Skeletal muscle cell (primary cell): ENCODE results near the gene GPC3.

Experiments used
- DNase-seq: peaks from one replicate; pipeline ENCODE4 v3.0.0-alpha.2; 2010; ENCODE audit warnings: low read depth
- H3K4me3 ChIP-seq: 2 replicates; pipeline ENCODE4 v1.5.1; 2011; ENCODE audit warnings: low read depth, mild to moderate bottlenecking, control low read depth, low read length, moderate library complexity

The GPC3 gene

DNA sequence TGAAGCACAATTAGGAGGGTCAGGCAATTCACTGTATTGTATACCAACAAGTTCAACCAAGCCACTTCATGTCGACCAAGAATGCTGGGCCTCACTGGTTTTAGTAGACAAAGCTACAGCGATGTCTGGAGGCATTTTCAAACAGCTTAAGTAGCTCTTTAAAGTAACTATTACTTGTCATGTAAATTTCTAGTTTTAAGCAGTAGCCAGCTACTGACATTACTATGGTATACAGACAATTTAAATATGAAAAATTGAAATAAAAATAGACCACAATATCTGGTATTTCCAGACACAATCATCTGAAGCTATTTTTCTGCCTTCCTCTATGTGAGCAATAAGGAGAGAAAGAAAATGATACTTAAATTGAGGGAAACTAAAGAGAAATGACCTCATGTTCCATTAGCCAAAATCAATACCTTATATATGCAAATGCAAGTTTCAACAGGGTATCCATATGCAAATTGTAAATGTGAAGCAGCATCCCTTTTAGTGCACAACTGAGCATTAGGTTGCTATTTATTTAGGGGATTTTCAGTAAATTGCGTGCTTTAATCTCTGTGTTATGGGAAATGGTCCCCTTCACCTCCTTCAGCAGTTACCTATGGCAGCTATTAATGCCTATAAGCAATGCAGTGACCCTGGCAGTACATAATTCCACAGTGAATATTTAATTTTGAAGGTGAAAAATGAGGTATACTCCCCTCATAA is 119.5 kb downstream of the GPC3 start:
- no peak for DNase-seq
- no peak overlapping the region for H3K4me3 ChIP-seq

DNA sequence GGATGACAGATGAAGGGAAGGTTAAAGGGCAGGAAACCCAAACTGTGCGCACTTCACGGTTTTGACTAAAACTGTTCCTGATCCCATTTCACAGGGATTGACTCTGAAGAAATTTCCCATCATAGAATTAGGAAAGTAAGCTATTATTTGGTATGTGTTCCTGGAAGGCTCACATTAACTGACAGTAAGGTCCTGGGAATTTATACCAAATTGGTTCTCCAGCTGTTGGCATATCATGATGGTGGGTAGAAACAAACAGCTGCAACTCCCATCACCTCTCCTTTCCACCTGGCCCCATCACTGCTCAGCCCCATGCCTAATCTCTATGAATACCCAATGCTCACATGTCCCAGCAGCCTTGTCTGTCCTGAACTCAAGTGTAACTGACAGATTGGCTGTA is 121.2 kb downstream of the GPC3 start:
- no peak overlapping the region for H3K4me3 ChIP-seq
- no peak for DNase-seq

DNA sequence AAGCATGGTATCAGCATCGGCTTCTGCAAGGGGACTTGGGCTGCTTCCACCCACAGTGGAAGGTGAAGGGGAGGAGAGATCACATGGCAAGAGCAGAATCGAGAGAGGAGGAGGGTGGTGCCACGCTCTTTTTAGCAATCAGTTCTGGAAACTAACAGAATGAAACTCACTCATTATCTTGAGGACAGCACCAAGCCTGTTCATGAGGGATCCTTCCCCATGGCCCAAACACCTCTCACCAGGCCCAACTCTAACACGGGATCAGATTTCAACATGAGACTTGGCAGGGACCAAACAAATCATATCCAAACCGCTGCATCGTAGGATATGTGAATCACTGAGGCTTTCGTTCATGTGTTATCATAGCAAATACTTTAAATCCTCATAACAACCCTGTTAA is 125.5 kb downstream of the GPC3 start:
- DNase-seq, result peak; percentile 56
- H3K4me3 ChIP-seq, result no peak overlapping the region

- no peak overlapping the region for H3K4me3 ChIP-seq
- no peak for DNase-seq
Measured at GRCh38 chrX:133859336-133859735, 126.1 kb downstream of the GPC3 start.

GRCh38 chrX:133857640-133858269 is 127.6 kb downstream of the GPC3 start:
- H3K4me3 ChIP-seq, result no peak overlapping the region
- DNase-seq, result no peak

- H3K4me3 ChIP-seq, result no peak overlapping the region
- DNase-seq, result no peak
Measured at GRCh38 chrX:133856819-133857218, 128.6 kb downstream of the GPC3 start.

GRCh38 chrX:133854290-133854689 is 131.1 kb downstream of the GPC3 start:
- no peak for DNase-seq
- H3K4me3 ChIP-seq, result no peak overlapping the region

- DNase-seq, result no peak
- no peak overlapping the region for H3K4me3 ChIP-seq
Measured at GRCh38 chrX:133852837-133853356, 132.5 kb downstream of the GPC3 start.

- H3K4me3 ChIP-seq, result no peak overlapping the region
- no peak for DNase-seq
Measured at GRCh38 chrX:133852401-133852800, 133.0 kb downstream of the GPC3 start.

DNA sequence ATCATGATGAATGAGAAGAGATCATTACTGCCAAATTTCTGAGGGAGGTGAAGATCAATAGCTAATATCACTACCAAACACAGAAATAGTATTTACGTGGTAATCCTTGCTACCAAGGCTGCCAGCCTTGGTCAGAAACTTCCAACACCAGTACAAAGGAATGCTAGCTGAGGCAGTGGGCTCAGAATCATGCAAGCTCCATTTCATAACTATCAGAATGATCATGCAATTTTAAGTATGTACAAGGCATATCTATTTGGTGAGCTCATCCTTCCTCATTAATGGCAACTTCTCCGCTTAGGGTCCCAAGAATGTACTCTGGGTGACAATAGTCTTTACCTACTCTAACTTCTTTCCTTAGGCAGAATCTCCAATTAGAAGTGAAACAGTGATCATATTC is 135.0 kb downstream of the GPC3 start:
- no peak for DNase-seq

GRCh38 chrX:133849676-133850075 is 135.7 kb downstream of the GPC3 start:
- H3K4me3 ChIP-seq, result no peak overlapping the region
- no peak for DNase-seq

More for the DNA sequence above, 135.0 kb downstream of the GPC3 start:
- H3K4me3 ChIP-seq, result no peak overlapping the region

DNA sequence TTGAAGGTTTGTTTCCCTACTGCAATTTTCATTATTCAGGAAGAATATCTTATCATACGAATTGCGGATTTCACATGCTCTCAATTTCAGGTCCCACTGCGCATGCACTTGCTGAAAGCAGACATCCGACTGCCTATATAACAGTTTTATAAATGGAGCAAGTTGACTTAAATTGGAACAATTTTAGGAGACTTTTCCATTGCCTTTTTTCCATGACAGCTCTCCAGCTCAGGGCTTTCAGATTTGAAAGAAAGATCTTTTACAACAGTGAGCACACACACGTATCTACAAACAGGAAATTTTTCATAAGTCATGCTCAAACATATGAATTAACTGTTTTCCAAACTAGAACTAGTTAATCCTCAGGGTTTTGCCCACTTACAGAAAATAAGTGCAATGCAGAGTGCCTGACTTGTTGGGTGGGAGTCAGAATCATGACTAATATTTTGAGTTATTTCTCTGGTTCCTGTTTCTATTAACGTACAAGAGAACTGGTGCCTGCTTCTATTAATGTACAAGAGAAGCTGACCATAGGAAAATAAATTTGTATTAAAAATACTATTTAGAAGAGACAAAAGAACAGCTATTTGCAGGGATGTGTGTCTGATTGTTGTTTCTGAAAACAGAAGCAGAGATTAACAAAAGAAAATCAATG is 137.9 kb downstream of the GPC3 start:
- no peak overlapping the region for H3K4me3 ChIP-seq
- DNase-seq, result no peak

DNA sequence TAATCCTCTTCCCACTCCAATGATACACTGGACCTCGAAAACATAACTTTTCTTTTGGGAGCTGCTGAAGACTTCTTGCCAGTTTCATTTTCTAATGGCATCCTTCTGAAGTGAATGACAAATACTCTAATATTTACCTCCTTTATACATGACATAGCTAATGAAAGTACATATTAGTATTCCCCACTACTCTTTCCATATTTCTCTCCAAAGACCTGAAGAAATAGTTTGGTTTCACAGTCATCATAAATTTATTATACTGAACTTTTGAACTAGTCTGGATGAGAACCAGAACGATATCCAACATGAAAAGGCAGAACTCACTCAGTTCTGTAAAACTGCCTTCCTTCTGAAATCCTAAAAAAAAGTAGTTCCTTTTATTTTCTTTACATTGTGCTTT is 139.1 kb downstream of the GPC3 start:
- no peak for DNase-seq
- H3K4me3 ChIP-seq, result no peak overlapping the region

DNA sequence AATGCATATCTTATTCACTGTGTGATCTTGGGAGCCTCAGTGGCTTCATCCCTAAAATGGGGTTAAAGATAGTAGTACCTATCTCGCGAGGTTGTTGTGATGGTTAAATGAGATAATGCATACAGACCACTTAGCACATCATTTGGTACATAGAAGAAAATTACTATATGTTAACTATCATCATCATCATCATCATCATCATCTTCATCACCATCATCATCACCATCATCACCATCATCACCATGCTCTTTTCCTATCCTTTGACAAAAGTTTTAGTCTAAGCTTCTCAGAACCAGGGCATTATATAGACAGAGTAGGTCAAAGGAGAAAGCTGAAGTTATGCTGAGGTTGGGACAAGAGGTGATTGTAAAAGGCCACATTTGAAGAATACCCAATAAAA is 145.0 kb downstream of the GPC3 start:
- H3K4me3 ChIP-seq, result no peak overlapping the region

GRCh38 chrX:133838761-133839676 is 146.4 kb downstream of the GPC3 start:
- DNase-seq, result no peak
- H3K4me3 ChIP-seq, result no peak overlapping the region

More for the DNA sequence above, 145.0 kb downstream of the GPC3 start:
- no peak for DNase-seq

- DNase-seq, result no peak
- no peak overlapping the region for H3K4me3 ChIP-seq
Measured at GRCh38 chrX:133837091-133837490, 148.3 kb downstream of the GPC3 start.

DNA sequence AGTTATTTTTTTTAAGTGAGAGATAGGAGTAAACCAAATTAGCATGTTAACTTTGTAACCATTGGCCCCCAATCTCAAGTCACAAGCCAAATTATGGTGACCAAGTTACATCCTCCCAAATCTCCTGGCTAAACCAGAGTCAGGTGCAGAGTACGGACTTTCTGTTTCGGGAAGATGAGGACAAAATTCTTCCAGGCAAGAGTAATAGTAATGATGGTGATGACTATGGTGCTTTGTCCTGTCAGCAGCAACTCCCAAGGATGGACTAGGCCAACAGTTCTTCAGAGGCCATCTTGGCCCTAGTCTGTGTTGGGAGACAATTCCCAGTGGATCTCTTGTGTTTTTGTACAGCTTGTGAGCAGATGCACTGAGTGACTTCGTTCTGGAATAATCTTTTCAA is 148.8 kb downstream of the GPC3 start:
- DNase-seq, result no peak
- H3K4me3 ChIP-seq, result no peak overlapping the region

DNA sequence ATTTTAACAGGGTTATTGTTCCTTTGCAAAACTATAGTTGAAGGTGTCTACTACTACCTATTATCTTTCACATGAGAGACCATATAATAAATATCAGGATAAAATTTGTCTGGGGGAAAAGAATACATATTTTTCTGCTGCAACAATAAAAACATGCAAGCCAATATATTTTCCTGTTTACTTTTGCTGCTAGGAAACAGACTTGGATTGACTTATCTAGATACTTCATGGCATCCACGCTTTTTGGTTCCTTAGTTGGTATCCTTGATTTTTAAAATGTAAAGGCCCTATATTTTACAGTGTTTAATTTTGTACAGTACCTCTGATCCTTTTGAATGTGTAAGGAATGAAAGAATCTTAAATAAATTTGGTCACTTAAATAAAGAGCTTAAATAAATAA is 150.6 kb downstream of the GPC3 start:
- H3K4me3 ChIP-seq, result no peak overlapping the region
- DNase-seq, result no peak

DNA sequence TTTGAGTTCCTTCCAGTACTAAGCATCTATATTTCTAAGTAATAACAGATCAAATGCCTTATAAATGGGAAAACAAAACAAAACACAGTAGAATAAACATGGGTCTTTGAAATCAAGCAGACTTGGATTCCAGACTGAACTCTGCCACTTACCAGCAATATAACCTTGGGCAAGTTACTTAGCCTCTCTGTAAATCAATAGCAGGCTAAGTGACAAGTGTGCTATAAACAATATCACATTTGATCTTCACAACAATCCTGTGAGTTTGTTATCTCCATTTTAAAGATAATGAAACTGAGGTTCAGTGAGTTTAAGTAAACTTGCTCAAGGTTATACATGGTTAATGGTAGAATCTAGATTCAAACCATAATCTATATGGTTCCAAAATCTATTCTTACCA is 165.8 kb downstream of the GPC3 start:
- no peak overlapping the region for H3K4me3 ChIP-seq

DNA sequence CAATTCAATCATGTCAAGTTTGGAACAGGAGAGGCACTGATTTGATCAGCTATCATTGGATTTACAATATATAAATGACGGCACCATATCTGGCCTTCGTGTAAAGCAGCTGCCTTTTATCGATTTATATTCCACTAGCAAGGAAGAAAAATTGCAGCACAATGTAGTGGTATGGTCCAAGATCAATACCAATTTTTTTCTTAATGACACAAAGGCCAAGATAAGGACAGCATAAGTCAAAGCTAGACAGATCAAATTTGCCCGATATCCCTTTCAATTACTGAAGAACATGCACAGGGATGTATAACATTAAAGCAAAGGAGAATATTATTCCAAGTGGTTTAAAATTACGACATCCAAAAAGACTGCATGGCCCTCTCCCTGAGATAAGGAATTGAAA is 167.4 kb downstream of the GPC3 start:
- no peak overlapping the region for H3K4me3 ChIP-seq
- DNase-seq, result no peak

More for the DNA sequence above, 165.8 kb downstream of the GPC3 start:
- no peak for DNase-seq
